Natural killer cell treated with Interleukin-12 subunit alpha and Interleukin-12 subunit beta and Interleukin-15 and Interleukin-18, amount 100 ng/mL, for 72 hours (primary cell): ENCODE data around the gene TENM3. TPM values are rescaled to one million over a fixed set of nuclear protein-coding genes. Genes with fewer than 3 reads are reported as not detected.

Experiments
- ATAC-seq, 2 donors: fragments of 150-1000 bp; cut with Tn5 transposase in 1 of 2; sonication (Bioruptor Pico), chemical (Tn5 transposase) in 1 of 2; 2 replicates each; pipeline ENCODE4 v1.10.0; 2021
- DNase-seq: peaks from one replicate; pipeline ENCODE4 v3.0.0; 2022; ENCODE audit warnings: low spot score
- H3K27ac Mint-ChIP-seq, 2 donors: 1 replicate in 1 of 2; 2 replicates in 1 of 2; pipeline ENCODE4 v1.8.0; 2022; ENCODE audit warnings: mixed read lengths in 2 of 2, mild to moderate bottlenecking in 1 of 2, moderate library complexity in 1 of 2
- H3K27me3 Mint-ChIP-seq, 2 donors: 1 replicate in 1 of 2; 2 replicates in 1 of 2; pipeline ENCODE4 v1.8.0; 2022; ENCODE audit warnings: mixed read lengths in 2 of 2
- H3K36me3 Mint-ChIP-seq: one replicate; pipeline ENCODE4 v1.8.0; 2022; ENCODE audit warnings: mixed read lengths
- H3K4me1 Mint-ChIP-seq, 2 donors: 1 replicate in 1 of 2; 2 replicates in 1 of 2; pipeline ENCODE4 v1.8.0; 2022; ENCODE audit warnings: low read depth in 2 of 2, mixed read lengths in 2 of 2, mild to moderate bottlenecking in 1 of 2
- H3K4me3 Mint-ChIP-seq: one replicate; pipeline ENCODE4 v1.8.0; 2022; ENCODE audit warnings: mixed read lengths
- H3K9me3 Mint-ChIP-seq: 2 replicates; pipeline ENCODE4 v1.8.0; 2022; ENCODE audit warnings: mixed read lengths
- total RNA-seq, 2 donors: library from RNA; stranded (reverse); gene quantifications; one replicate each; pipeline ENCODE4 v1.2.3, GENCODE V29; 2022

The TENM3 gene
- total RNA-seq, 2 donors from 2014 or later: not detected

- no peak overlapping the region for H3K27ac Mint-ChIP-seq
- ATAC-seq (no peak), DNase-seq (no peak)
- no peak overlapping the region for H3K4me3 Mint-ChIP-seq
- H3K36me3 Mint-ChIP-seq: no peaks in the 10 kb centered on the region
- no peaks in the 10 kb centered on the region for H3K4me1 Mint-ChIP-seq
- H3K9me3 Mint-ChIP-seq: no peaks in the 10 kb centered on the region
- peaks cover 12 to 24% of the 10 kb centered on the region in 2 donors for H3K27me3 Mint-ChIP-seq
Measured at GRCh38 chr4:182717788-182718583, 474.8 kb downstream of the TENM3 start.

GRCh38 chr4:182724414-182724813, 481.2 kb downstream of the TENM3 start:
- Mint-ChIP-seq H3K4me3 (no peak overlapping the region), H3K27ac (no peak overlapping the region), H3K4me1 (no peaks in the 10 kb centered on the region)

GRCh38 chr4:182729516-182729915, 486.3 kb downstream of the TENM3 start:
- Mint-ChIP-seq H3K4me1 (no peaks in the 10 kb centered on the region), H3K27ac (no peak overlapping the region), H3K9me3 (no peaks in the 10 kb centered on the region), H3K27me3 (peaks cover 10 to 25% of the 10 kb centered on the region in 2 donors), H3K4me3 (no peak overlapping the region), H3K36me3 (no peaks in the 10 kb centered on the region)
- ATAC-seq (no peak), DNase-seq (no peak)

More at GRCh38 chr4:182724414-182724813, 481.2 kb downstream of the TENM3 start:
- Mint-ChIP-seq H3K9me3 (no peaks in the 10 kb centered on the region), H3K36me3 (no peaks in the 10 kb centered on the region), H3K27me3 (peaks cover 8 to 19% of the 10 kb centered on the region in 2 donors)
- no peak for DNase-seq
- no peak for ATAC-seq

GRCh38 chr4:182730791-182731190, 487.6 kb downstream of the TENM3 start:
- Mint-ChIP-seq H3K27ac (no peak overlapping the region), H3K27me3 (peaks cover 10 to 22% of the 10 kb centered on the region in 2 donors), H3K9me3 (no peaks in the 10 kb centered on the region), H3K36me3 (no peaks in the 10 kb centered on the region), H3K4me3 (no peak overlapping the region), H3K4me1 (no peaks in the 10 kb centered on the region)
- ATAC-seq (no peak), DNase-seq (no peak)

- Mint-ChIP-seq H3K27me3 (peaks cover 8 to 22% of the 10 kb centered on the region in 2 donors), H3K4me3 (no peak overlapping the region), H3K4me1 (no peaks in the 10 kb centered on the region), H3K9me3 (no peaks in the 10 kb centered on the region), H3K36me3 (no peaks in the 10 kb centered on the region), H3K27ac (no peak overlapping the region)
- no peak for ATAC-seq
- no peak for DNase-seq
Measured at GRCh38 chr4:182736207-182736606, 493.0 kb downstream of the TENM3 start.

GRCh38 chr4:182738283-182739047, 495.3 kb downstream of the TENM3 start:
- Mint-ChIP-seq H3K36me3 (no peaks in the 10 kb centered on the region), H3K9me3 (no peaks in the 10 kb centered on the region), H3K4me1 (no peaks in the 10 kb centered on the region), H3K27ac (no peak overlapping the region), H3K27me3 (peaks cover 5 to 12% of the 10 kb centered on the region in 2 donors), H3K4me3 (no peak overlapping the region)
- DNase-seq (no peak), ATAC-seq (no peak)

- H3K36me3 Mint-ChIP-seq: no peaks in the 10 kb centered on the region
Measured at GRCh38 chr4:182740256-182740655, 497.1 kb downstream of the TENM3 start.

GRCh38 chr4:182741054-182741453, 497.9 kb downstream of the TENM3 start:
- no peak for ATAC-seq
- H3K4me1 Mint-ChIP-seq: no peaks in the 10 kb centered on the region
- DNase-seq: no peak
- H3K36me3 Mint-ChIP-seq: no peaks in the 10 kb centered on the region
- peaks cover 3 to 5% of the 10 kb centered on the region in 2 donors for H3K27me3 Mint-ChIP-seq
- H3K9me3 Mint-ChIP-seq: no peaks in the 10 kb centered on the region
- no peak overlapping the region for H3K4me3 Mint-ChIP-seq
- H3K27ac Mint-ChIP-seq: no peak overlapping the region

More at GRCh38 chr4:182740256-182740655, 497.1 kb downstream of the TENM3 start:
- DNase-seq (no peak), ATAC-seq (no peak)
- Mint-ChIP-seq H3K4me3 (no peak overlapping the region), H3K27me3 (peaks cover 0 to 4% of the 10 kb centered on the region in 2 donors), H3K4me1 (no peaks in the 10 kb centered on the region), H3K27ac (no peak overlapping the region), H3K9me3 (no peaks in the 10 kb centered on the region)

GRCh38 chr4:182741914-182742313, 498.7 kb downstream of the TENM3 start:
- Mint-ChIP-seq H3K27me3 (peaks cover 5 to 11% of the 10 kb centered on the region in 2 donors), H3K9me3 (no peaks in the 10 kb centered on the region), H3K4me3 (no peak overlapping the region), H3K36me3 (no peaks in the 10 kb centered on the region), H3K27ac (no peak overlapping the region), H3K4me1 (no peaks in the 10 kb centered on the region)
- ATAC-seq: no peak
- DNase-seq: no peak

- DNase-seq (no peak), ATAC-seq (no peak)
- Mint-ChIP-seq H3K9me3 (no peaks in the 10 kb centered on the region), H3K4me3 (no peak overlapping the region), H3K27ac (no peak overlapping the region), H3K36me3 (no peaks in the 10 kb centered on the region), H3K4me1 (no peaks in the 10 kb centered on the region), H3K27me3 (peaks cover 8 to 11% of the 10 kb centered on the region in 2 donors)
Measured at GRCh38 chr4:182743815-182744214, 500.6 kb downstream of the TENM3 start.

GRCh38 chr4:182745237-182745636, 502.0 kb downstream of the TENM3 start:
- H3K9me3 Mint-ChIP-seq: no peaks in the 10 kb centered on the region
- no peaks in the 10 kb centered on the region for H3K4me1 Mint-ChIP-seq
- H3K27me3 Mint-ChIP-seq: peaks cover 8 to 11% of the 10 kb centered on the region in 2 donors
- ATAC-seq (no peak), DNase-seq (no peak)
- H3K4me3 Mint-ChIP-seq: no peak overlapping the region
- H3K27ac Mint-ChIP-seq: no peak overlapping the region
- H3K36me3 Mint-ChIP-seq: no peaks in the 10 kb centered on the region

GRCh38 chr4:182746876-182747275, 503.7 kb downstream of the TENM3 start:
- Mint-ChIP-seq H3K4me1 (no peaks in the 10 kb centered on the region), H3K9me3 (no peaks in the 10 kb centered on the region), H3K4me3 (no peak overlapping the region), H3K27me3 (peaks cover 8 to 17% of the 10 kb centered on the region in 2 donors), H3K27ac (no peak overlapping the region), H3K36me3 (no peaks in the 10 kb centered on the region)
- ATAC-seq (no peak), DNase-seq (no peak)

GRCh38 chr4:182748283-182748682, 505.1 kb downstream of the TENM3 start:
- DNase-seq: no peak
- Mint-ChIP-seq H3K27me3 (peaks cover 8 to 17% of the 10 kb centered on the region in 2 donors), H3K36me3 (no peaks in the 10 kb centered on the region), H3K27ac (no peak overlapping the region), H3K9me3 (no peaks in the 10 kb centered on the region), H3K4me1 (no peaks in the 10 kb centered on the region), H3K4me3 (no peak overlapping the region)
- ATAC-seq: no peak

GRCh38 chr4:182748949-182749348, 505.7 kb downstream of the TENM3 start:
- no peak overlapping the region for H3K4me3 Mint-ChIP-seq
- ATAC-seq: no peak
- H3K36me3 Mint-ChIP-seq: no peaks in the 10 kb centered on the region
- H3K27ac Mint-ChIP-seq: no peak overlapping the region
- peaks cover 8 to 17% of the 10 kb centered on the region in 2 donors for H3K27me3 Mint-ChIP-seq
- H3K4me1 Mint-ChIP-seq: no peaks in the 10 kb centered on the region
- no peak for DNase-seq
- no peaks in the 10 kb centered on the region for H3K9me3 Mint-ChIP-seq
